KMS-11 (cell line): ENCODE results near the gene RAPH1.

Experiments
- H2AFZ ChIP-seq: fragments of 200-600 bp; sonication (generic); 2 replicates; pipeline ENCODE4 v1.6.1; 2016; ENCODE audit warnings: antibody characterized with exemption, mixed run types, low read depth
- H3K27ac ChIP-seq: fragments of 200-600 bp; sonication (generic); 2 replicates; pipeline ENCODE4 v1.6.1; 2016; ENCODE audit warnings: mild to moderate bottlenecking, mixed run types
- H3K27me3 ChIP-seq: fragments of 200-600 bp; sonication (generic); 2 replicates; pipeline ENCODE4 v1.6.1; 2017; ENCODE audit warnings: mild to moderate bottlenecking, low read depth, mixed run types, moderate library complexity; ENCODE audit not compliant: insufficient read depth
- H3K36me3 ChIP-seq: fragments of 200-600 bp; sonication (generic); 2 replicates; pipeline ENCODE4 v1.6.1; 2017; ENCODE audit warnings: mild to moderate bottlenecking, mixed run types; ENCODE audit not compliant: insufficient read depth
- H3K4me1 ChIP-seq: fragments of 200-600 bp; sonication (generic); 2 replicates; pipeline ENCODE4 v1.6.1; 2016; ENCODE audit warnings: mild to moderate bottlenecking, low read depth, mixed run types; ENCODE audit not compliant: poor library complexity, severe bottlenecking
- H3K4me2 ChIP-seq: fragments of 200-600 bp; sonication (generic); 2 replicates; pipeline ENCODE4 v1.7.0; 2016; ENCODE audit warnings: mild to moderate bottlenecking, mixed run types
- H3K4me3 ChIP-seq: fragments of 200-600 bp; sonication (generic); IDR thresholded peaks from 2 replicates; pipeline ENCODE4 v1.6.1; 2017; ENCODE audit warnings: low read depth, low read length, mixed read lengths; ENCODE audit not compliant: insufficient read depth
- H3K79me2 ChIP-seq: fragments of 200-600 bp; sonication (generic); 2 replicates; pipeline ENCODE4 v1.6.1; 2016; ENCODE audit warnings: low read depth, mixed run types; ENCODE audit not compliant: insufficient read depth
- H3K9ac ChIP-seq: fragments of 200-600 bp; sonication (generic); 2 replicates; pipeline ENCODE4 v1.6.1; 2016; ENCODE audit warnings: mild to moderate bottlenecking, mixed run types
- H4K20me1 ChIP-seq: fragments of 200-600 bp; sonication (generic); 2 replicates; pipeline ENCODE4 v1.6.1; 2016; ENCODE audit warnings: mild to moderate bottlenecking, mixed run types; ENCODE audit not compliant: insufficient read depth
- TF ChIP-seq, protein P1 (sequence below): fragments of 200-600 bp; sonication (generic); conservative IDR thresholded peaks from 2 replicates; pipeline ENCODE4 v1.6.1; 2017; ENCODE audit warnings: low read depth, mild to moderate bottlenecking, antibody characterized with exemption, low read length, moderate library complexity, mixed read lengths

The RAPH1 gene

DNA sequence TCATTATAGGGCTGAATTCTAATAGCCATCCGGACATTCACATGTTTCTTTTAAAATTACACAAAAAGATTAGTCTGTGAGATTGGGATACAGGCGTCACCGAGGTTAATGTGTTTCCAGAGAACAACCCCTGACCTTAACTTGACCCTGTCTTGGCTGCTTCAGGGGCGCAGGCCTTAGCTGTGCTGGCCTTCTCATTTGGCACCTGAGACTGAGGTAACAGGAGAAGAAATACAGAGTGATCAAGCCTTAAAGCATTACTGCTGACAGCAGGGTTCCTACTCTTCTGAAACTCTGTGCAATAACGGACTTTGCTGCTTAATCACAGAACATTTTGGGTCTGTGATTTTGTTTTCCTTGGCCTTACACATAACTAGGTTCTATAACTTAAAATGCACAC is 92.6 kb downstream of the RAPH1 start:
- Histone ChIP-seq H3K4me2 (peak overlapping the region; percentile 55), H3K27ac (peak overlapping the region; percentile 71), H2AFZ (no peak overlapping the region), H4K20me1 (no peaks in the 10 kb centered on the region), H3K79me2 (no peaks in the 10 kb centered on the region), H3K4me3 (no peak overlapping the region), H3K9ac (peak overlapping the region; percentile 25; the same call in 1 of the 2 replicates), H3K4me1 (peaks cover 63% of the 10 kb centered on the region), H3K36me3 (no peaks in the 10 kb centered on the region), H3K27me3 (no peaks in the 10 kb centered on the region)
- TF ChIP-seq, protein P1, sequence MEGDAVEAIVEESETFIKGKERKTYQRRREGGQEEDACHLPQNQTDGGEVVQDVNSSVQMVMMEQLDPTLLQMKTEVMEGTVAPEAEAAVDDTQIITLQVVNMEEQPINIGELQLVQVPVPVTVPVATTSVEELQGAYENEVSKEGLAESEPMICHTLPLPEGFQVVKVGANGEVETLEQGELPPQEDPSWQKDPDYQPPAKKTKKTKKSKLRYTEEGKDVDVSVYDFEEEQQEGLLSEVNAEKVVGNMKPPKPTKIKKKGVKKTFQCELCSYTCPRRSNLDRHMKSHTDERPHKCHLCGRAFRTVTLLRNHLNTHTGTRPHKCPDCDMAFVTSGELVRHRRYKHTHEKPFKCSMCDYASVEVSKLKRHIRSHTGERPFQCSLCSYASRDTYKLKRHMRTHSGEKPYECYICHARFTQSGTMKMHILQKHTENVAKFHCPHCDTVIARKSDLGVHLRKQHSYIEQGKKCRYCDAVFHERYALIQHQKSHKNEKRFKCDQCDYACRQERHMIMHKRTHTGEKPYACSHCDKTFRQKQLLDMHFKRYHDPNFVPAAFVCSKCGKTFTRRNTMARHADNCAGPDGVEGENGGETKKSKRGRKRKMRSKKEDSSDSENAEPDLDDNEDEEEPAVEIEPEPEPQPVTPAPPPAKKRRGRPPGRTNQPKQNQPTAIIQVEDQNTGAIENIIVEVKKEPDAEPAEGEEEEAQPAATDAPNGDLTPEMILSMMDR: no peak

- no peaks in the 10 kb centered on the region for H3K27me3 ChIP-seq
- TF ChIP-seq, protein P1: no peak
- peaks cover 53% of the 10 kb centered on the region for H3K4me1 ChIP-seq
- peak overlapping the region; percentile 71 for H3K27ac ChIP-seq
- peak overlapping the region; percentile 55; the same call in 1 of the 2 replicates for H3K4me2 ChIP-seq
- H3K4me3 ChIP-seq: no peak overlapping the region
- H2AFZ ChIP-seq: no peak overlapping the region
- no peaks in the 10 kb centered on the region for H3K79me2 ChIP-seq
- H3K36me3 ChIP-seq: no peaks in the 10 kb centered on the region
- no peak overlapping the region for H3K9ac ChIP-seq
- no peaks in the 10 kb centered on the region for H4K20me1 ChIP-seq
These were observed 93.6 kb downstream of the RAPH1 start for GRCh38 chr2:203441463-203441862.

GRCh38 chr2:203440671-203441070 is 94.4 kb downstream of the RAPH1 start:
- Histone ChIP-seq H3K27me3 (no peaks in the 10 kb centered on the region), H4K20me1 (no peaks in the 10 kb centered on the region), H3K4me3 (no peak overlapping the region), H3K4me1 (peaks cover 51% of the 10 kb centered on the region), H2AFZ (no peak overlapping the region), H3K4me2 (no peak overlapping the region), H3K79me2 (no peaks in the 10 kb centered on the region), H3K9ac (no peak overlapping the region), H3K36me3 (no peaks in the 10 kb centered on the region), H3K27ac (no peak overlapping the region)
- TF ChIP-seq, protein P1: no peak

GRCh38 chr2:203438528-203438927 is 96.6 kb downstream of the RAPH1 start:
- TF ChIP-seq, protein P1: no peak
- H3K9ac ChIP-seq: no peak overlapping the region
- no peak overlapping the region for H2AFZ ChIP-seq
- no peak overlapping the region for H3K4me2 ChIP-seq
- no peaks in the 10 kb centered on the region for H4K20me1 ChIP-seq
- H3K4me1 ChIP-seq: peaks cover 51% of the 10 kb centered on the region
- H3K36me3 ChIP-seq: no peaks in the 10 kb centered on the region
- H3K27me3 ChIP-seq: no peaks in the 10 kb centered on the region
- no peaks in the 10 kb centered on the region for H3K79me2 ChIP-seq
- H3K27ac ChIP-seq: no peak overlapping the region
- H3K4me3 ChIP-seq: no peak overlapping the region
